HG03097 (cell line): ENCODE data around the gene FGF1.
"Not testable (repeated sequence)": the region's sequence is repeated elsewhere in the genome, so short reads cannot be mapped to it uniquely, and the experiment has no call there.

ENCODE experiments used
- ATAC-seq: cut with Tn5 transposase; IDR thresholded peaks from one replicate; pipeline ENCODE4 v1.9.1; 2021; ENCODE audit not compliant: unreplicated experiment, low FRiP score

FGF1 gene

DNA sequence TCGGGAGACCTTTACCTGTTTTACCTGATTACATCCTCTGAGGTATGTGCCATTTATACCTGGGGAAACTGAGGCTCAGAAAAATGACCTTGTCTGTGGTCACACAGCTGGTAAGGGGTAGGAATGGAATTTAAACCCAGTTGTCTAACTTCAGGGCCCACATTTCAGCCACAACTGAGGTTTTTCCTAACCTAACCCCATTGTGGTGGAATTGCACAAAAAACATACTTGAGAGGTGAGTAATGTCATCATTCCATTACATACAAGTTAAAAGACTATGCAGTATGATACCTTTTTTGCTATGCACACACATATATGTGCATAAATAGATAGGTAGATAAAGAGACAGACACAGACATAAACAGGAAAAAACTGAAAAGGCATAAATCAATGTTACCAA is 14.1 kb downstream of the FGF1 start:
- ATAC-seq: no peak

DNA sequence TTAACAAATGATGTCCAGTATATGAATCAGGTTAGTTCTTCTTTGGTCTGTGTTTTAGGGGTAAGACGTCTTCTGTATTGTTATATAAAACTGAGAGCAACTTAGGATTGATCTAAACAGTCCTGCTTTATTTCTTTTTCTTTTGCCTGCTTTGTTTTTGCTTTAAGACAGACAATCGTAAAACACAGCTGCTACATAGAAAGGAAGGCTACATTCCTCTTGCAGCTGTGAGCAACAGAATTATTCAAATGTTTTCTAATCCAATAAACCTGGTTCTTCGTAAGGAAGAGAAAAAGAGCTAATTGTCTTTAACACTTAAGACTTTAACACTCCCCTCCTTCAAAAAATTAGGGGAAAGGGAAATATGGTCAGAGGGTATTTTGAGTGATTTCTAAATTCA is 14.6 kb downstream of the FGF1 start:
- no peak for ATAC-seq

DNA sequence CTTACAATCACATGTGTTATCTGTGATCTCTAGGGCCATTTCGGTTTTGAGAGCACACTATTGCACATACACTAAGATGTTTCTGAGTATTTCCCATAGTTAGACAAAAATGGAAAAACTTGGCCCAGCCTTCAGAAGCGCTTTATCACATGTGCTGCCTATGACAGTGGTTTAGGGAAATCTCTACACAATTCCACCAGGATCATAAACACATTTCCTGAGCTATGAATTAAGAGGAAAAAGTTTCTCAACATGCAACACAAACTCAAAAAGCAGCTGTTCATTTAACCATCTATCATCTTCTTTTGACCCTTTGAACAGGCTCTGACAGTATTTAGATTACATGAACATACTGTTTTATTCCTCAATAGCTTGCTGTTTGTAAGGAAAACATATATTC is 15.1 kb downstream of the FGF1 start:
- no peak for ATAC-seq

DNA sequence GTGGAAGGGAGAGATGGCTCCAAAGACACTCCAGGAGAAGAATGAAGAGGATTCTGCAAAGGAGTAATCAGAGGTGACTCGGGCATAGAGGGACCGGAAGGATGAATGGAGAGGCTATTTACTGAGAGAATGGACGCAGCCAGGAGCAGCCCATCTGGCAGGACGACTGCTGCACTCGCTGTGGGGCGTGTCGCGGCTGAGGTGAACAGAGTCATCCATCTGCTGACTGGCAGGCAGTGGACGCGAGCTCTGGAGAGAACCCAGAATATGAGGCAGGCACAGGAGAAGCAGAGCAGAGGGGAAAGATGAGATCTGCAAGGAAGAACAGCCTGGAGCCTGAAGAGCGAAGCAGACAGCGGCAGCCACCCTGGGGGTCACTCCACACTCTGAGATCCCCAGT is 16.4 kb downstream of the FGF1 start:
- ATAC-seq: no peak

DNA sequence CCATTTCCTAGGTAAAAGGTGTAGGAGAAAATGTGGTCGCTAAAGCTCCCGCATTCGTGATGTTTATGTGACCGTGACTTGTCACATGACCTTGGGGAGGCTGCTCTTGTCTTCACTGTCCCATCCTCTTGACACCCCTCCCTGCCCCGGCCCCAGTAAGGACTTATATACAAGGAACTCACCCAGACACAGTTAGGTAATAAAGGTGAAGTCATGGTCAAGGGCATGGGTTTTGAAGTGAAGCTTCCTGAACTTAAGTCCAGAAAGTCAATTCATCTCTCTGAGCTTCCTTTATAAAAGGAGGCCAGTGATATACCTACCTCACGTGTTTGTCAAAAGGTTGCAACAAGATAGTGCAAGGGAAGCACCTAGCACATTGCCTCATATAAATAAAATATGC is 17.6 kb downstream of the FGF1 start:
- ATAC-seq: no peak

DNA sequence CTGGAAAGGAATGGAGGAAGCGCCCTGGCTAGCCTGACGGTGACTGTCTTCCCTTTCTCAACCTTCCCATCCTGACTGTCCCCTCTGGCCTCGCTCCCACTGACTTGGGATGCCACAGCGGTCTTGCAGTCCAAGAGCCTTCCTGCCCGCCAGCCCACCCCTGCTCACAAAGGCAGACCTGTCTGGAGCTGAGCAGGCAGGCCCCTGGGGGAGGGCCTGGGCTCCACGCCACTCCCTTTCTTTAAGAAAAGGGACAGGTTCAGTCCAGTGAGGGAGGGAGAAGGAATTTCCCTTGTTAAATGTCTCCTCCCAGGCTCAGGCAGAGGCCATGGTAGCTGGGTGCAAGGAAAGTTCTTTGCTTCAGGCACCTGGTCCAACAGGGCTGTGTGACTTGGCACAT is 18.1 kb downstream of the FGF1 start:
- no peak for ATAC-seq

DNA sequence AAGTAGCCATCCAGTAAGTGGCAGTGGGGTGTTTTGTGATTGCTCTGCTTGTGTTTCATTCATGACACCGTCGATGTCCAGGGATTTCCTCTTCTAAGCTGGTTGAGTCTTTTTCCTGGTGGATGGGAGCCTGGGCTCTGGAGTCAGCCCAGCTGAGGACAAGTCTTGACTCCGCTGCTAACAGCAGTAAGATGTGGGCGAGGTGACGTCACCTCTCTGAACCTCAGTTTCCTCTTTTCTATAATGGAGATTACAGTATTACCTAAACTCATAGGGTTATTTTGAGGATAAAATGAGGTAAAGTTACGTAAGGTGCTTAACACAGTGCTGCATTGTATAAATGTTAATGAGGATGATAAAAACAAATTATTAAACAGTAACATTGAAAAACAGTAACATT is 21.3 kb downstream of the FGF1 start:
- no peak for ATAC-seq

DNA sequence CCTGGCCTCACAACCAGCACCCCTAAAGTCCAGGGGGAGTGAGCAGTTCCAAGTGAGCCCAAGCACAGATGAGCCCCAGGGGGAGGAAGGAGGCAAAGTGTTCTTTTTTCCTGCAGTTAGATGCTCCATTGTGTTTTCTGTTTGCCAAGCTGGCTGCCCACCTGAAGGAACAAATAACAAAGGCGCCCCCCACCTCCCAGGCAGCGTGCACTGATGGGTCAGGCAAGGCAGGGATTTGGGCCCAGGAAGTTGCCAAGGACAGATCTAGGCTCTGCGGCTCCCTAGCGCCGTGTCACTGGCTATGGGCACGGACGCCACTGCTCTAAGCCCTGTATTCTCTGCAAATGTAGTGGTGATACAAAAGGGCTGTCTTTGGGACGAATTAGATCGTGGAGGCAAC is 21.8 kb downstream of the FGF1 start:
- no peak for ATAC-seq

DNA sequence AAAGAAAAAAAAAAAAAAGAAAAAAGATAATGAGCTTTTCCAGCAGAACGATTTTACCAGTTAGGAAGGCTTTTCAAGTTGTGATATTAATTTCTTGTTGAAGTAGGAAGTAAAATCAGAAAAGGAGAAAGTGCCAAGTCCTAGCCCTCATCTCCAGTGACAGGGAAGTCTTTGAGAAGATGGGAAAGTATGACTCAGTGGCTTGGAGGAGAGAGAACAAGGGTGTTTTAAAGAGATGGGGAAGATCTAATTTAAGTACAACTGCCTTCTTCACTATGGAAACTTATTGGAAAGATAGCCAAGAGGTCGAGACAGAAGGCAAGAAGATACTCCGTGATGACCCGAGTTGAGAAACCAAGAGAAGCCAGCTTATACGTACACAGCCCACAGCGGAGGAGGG is 22.6 kb downstream of the FGF1 start:
- no peak for ATAC-seq

DNA sequence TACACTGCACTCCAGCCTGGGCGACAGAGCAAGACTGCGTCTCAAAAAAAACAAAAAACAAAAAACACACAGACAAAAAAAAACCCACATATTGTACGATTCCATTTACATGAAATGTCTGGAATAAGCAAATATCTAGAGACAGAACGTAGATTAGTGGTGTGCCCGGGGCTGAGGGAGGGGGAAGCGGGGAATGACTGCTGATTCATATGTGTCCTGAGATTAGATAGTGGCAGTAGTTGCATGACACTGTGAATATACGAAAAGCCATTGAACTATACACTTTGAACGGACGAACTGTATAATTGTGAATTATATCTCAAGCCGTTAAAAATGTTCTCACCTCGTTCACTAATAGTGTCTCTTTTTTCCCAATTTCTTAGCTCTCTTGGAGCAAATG is 23.9 kb downstream of the FGF1 start:
- no peak for ATAC-seq

DNA sequence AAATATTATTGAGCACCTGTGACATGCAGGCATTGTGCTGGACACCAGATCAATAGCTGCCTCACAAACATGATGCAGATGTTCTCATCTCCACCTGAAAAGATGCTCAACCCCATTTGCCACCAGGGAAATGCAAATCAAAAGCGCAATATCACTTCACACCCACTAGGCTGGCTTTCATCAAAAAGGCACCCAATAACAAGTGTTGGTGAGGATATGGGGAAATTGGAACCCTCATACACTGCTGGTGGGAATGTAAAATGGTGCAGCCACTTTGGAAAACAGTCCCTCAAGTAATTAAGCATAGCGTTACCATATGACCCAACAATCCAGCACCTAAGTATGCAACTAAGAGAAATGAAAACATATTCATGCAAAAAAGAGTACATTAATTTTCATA is 24.7 kb downstream of the FGF1 start:
- no peak for ATAC-seq

DNA sequence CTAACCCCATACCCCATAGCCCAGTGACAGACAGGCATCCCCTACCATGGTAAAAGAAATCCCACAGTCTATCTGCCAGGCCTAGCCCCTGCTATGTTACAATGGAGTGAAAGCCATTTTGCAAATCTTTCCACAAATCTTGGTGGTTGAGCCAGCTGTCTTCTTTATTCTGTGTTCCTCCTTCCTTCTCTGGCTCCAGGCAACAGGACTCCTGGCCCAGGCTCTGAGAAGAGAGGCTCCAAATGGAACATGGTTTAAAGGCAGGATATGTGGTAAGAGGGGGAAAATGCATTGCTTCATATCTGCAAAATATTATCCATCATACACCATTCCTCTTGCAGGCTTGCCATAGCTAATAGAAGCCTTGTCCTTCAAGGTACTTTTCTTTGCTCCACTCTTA is 25.2 kb downstream of the FGF1 start:
- no peak for ATAC-seq

DNA sequence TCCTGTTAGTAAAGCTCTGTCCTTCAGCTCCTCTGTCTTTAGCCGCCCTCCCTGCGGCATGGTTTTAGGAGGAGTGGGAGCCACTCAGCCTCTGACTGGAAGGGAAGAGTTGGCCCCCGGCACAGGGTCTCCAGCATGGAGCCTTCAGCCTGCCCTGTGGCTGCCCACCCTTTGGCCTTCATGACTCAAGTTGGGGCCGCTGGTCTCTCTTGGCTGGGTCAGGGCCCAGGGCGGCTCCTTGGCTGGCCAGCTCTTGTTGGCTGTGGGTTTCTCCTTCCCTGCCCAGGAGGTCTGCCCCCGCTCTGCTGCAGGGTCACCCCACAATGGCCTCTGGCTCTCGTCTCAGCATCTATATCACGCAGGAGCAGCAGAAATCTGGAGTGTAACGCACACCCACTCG is 25.7 kb downstream of the FGF1 start:
- no peak for ATAC-seq

DNA sequence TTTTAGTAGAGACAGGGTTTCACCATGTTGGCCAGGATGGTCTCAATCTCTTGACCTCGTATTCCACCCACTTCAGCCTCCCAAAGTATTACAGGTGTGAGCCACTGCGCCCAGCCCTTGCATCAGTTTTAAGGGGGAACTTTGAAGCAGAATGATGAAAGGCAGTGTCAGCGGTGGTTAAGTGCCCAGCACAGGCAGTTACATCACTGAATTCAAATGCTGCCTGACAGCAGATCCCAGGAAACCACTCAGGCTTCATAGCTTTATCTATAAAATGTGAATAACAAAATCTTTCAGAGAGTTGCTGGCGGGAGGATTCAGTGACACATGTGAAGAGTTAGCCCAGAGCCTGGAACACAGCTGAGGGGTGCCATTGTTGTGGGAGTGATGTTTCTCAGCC is 26.5 kb downstream of the FGF1 start:
- no peak for ATAC-seq

DNA sequence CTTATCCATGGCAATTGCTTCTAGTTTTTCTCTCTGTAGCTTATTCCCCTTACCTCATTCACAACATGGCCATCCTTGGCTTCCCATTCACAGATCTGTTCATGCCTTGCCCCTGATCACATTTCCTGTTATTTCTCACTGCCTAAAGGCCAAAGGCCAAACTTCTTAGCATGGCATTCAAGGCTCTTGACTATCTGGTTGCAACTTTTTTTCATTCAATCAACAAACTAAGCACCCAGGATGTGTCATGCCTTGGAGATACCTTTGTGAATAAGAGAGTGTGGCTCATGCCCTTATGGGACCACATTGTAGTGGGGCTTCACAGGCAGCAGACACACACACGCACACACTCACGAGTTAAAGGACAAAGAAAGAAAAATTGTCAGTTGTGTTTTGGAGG is 27.6 kb downstream of the FGF1 start:
- no peak for ATAC-seq

DNA sequence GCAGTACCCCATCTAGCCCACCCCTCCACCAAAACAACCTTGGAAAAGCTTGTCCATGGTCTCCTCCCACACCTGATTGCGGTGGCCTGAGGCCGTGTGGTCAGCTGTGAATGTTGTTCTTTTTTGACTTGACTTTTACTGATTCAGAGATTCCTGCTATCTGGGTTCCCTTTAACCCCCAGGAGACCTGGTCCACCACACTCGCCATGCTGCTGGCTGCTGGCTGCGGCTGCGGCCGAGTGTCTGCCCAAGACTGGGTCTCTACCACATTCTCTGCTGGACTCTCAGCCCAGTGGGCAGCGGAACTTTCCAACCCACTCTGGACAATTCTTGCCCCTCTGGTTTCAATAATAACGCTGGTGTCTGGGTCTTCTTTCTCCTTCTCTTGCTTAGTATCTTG is 28.4 kb downstream of the FGF1 start:
- no peak for ATAC-seq

DNA sequence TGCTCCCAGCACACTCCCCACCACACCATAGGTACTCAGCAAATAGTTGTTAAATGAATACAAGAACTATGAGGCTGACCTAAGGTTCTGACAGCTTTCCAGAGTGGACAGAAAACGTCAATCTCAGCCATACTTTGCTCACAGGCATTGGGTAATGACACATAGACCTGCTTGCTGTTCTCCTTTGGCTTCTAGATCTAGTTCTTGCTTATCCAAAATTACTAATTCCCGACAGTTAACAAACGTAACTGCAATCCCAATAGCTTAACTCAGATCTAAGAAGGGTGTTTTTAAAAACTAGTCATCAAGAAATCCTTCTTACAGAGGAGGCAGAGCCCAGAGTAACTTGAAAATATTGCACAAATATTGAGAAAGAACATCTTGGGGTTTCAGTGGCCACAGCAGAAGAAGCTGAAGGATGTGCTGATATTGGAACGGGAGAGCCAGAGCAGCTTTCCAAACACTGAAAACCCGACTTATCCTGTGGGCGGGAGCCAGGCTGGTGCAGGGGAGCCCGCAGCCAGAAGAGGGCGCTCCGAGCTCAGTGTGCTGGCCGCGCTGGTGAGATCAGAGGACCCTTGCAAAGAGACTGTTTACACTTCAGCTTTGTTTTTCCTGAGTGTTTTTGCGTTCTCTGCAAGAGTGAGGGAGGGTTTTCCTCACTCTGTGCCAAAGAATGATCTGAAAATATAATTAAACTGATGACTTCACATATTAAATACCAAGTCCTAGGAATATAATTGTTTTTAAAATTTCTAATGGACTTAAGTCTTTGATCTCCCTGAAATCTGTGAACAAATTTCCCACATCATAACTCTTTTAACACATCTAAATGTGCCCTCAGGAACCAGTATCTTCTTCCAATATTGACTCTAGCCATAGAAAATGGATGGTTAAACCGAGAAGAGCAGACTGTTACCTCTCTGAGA is 30.3 kb downstream of the FGF1 start:
- no peak for ATAC-seq

DNA sequence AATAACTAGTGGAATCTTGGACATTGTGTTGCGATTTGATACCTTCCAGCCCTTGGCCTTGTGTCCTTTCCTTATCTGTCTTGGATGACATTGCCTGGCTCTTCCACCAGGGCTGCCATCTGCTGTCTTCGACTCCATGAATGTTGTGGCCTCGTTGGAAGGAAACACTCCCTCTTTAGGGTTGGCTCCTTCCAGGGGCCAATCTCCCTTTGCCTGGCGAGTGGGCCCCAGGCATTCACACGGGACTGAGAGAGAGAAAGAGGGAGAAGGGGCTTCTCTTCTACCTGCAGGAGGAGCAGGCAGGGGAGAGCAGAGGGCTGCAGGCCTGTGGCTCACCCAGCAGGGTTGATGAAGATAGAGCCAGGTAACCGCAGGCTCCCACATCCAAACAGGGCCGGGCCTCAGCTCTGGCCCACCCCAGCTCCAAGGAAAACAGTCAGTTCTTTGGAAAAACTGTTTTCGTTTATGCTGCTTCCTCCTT is 31.3 kb downstream of the FGF1 start:
- no peak for ATAC-seq

DNA sequence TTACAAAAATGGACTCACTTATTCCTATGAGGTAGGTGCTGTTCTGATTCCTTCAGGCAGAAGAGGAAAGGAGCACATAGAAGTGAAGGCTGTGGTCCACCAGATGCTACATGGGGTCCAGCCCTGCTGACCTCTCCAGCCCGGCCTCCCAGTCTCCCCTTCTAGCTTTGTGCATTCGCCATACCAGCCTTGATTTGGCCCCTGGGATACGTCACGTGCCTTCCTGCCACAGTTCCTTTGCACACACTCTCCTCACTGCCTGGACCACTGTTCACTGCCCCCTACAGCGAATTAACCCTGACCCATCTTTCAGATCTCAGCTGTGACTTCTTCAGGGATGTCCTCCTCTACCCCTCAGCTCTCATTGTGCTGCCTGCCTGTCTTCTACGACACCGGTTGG is 32.6 kb downstream of the FGF1 start:
- no peak for ATAC-seq

DNA sequence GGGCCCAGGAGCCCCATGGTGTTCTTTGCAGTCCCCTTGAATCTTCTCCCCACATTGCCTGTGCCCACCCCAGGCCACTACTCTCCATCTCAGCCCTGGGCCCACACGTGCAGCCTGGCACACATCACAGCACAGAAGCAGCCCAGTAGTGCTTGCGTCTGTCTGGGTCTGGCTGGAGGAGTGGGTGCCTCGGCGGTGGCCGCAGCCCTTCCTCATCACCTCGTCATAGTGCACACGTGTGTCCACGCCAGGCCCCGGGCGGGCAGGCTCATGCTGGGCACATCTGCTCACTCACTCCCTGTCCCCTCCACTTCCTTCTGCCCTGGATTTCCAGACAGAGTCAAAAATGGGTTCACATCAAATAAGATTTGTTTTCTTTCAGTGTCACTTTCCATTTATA is 33.3 kb downstream of the FGF1 start:
- no peak for ATAC-seq

DNA sequence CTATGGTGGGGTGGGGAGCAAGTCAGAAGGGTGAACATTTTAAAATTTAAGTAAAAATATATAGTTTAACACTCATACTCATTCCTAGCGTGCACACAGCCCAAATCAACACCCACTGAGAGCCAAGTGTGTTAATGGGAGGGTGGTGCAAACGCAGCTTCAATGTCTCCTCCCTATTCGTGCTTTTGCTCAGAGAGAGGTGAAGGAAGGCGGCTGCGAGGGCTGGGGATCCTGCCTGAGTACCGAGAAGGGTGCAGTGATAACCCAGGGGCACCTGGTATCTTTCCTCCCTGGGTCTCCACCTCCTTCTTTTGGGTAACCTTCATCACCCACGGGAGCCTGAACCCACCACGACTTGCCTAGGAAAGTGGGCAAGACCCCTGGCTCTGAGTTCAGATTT is 35.0 kb downstream of the FGF1 start:
- no peak for ATAC-seq

DNA sequence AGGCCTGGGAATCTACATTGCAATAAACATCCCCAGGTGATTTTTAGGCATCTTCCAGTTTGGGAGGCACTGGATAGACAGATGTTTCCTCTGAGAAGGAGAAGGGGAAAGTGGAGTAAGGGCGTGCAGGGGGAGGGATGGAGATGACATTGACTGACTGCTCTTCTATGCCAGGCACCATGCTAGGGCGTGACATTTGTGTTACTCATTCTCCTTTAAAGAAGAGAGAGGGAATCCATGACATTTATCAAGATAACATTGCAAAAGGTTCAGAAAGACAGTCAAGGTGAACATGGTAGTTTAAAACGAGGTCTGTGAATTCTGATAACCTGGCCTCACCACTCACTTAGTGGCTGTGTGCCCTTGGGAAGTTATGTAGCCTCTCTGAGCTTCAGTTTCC is 35.8 kb downstream of the FGF1 start:
- ATAC-seq: no peak

DNA sequence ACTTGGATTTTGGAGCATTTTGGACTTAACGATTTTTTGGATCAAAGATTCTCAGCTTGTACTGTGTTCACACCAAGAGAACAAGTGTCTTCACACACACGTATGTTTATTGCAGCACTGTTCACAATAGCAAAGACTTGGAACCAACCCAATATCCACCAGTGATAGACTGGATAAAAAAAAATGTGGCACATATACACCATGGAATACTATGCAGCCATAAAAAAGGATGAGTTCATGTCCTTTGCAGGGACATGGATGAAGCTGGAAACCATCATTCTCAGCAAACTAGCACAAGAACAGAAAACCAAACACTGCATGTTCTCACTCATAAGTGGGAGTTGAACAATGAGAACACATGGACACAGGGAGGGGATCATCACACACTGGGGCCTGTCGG is 37.8 kb downstream of the FGF1 start:
- not testable (repeated sequence) for ATAC-seq
